Activated T-cell treated with anti-CD3 and anti-CD28 coated beads for 48 hours (primary cell): ENCODE results near the gene SURF1.
A peak's percentile ranks its signal among the peaks of the same experiment; 100 is the strongest.
"Not testable (repeated sequence)": the region's sequence is repeated elsewhere in the genome, so short reads cannot be mapped to it uniquely, and the experiment has no call there.

ENCODE experiments used
- DNase-seq: peaks from one replicate; pipeline ENCODE4 v3.0.0-alpha.2; 2020; ENCODE audit warnings: low read depth

SURF1 gene, protein sequence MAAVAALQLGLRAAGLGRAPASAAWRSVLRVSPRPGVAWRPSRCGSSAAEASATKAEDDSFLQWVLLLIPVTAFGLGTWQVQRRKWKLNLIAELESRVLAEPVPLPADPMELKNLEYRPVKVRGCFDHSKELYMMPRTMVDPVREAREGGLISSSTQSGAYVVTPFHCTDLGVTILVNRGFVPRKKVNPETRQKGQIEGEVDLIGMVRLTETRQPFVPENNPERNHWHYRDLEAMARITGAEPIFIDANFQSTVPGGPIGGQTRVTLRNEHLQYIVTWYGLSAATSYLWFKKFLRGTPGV

DNA sequence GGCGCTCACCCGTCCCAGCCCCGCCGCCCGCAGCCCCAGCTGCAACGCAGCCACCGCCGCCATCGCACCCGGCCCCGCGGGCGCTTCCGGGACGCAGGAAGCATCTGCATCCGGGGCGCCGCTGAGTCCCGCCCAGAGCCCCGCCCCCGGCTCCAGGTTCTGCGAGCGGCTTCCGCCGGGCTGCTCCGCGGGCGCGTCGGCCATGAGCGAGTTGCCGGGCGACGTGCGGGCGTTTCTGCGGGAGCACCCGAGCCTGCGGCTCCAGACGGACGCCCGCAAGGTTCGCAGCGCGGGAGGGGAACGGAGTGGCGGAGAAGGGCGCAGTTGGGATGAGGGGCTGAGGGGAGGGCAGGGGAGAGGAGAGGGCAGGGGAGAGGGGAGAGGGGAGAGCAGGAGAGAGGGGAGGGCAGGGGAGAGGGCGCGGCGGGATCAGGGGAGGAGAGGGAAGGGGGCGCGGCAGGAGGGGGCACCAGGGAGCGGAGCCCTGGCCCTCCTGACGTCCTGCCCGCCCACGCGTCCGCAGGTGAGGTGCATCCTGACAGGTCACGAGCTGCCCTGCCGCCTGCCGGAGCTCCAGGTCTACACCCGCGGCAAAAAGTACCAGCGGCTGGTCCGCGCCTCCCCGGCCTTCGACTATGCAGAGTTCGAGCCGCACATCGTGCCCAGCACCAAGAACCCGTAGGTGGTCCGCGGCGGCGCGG is at the start of gene SURF1, which contains the start of gene SURF2:
SURF1 (minus strand) TSS at position 97 of the 701 bp plus-strand sequence; CDS start at position 63, 34 bp downstream.
SURF2 (plus strand) TSS at position 160 of the 701 bp plus-strand sequence; CDS start at position 203, 43 bp downstream.
- DNase-seq = peak; percentile 92

DNA sequence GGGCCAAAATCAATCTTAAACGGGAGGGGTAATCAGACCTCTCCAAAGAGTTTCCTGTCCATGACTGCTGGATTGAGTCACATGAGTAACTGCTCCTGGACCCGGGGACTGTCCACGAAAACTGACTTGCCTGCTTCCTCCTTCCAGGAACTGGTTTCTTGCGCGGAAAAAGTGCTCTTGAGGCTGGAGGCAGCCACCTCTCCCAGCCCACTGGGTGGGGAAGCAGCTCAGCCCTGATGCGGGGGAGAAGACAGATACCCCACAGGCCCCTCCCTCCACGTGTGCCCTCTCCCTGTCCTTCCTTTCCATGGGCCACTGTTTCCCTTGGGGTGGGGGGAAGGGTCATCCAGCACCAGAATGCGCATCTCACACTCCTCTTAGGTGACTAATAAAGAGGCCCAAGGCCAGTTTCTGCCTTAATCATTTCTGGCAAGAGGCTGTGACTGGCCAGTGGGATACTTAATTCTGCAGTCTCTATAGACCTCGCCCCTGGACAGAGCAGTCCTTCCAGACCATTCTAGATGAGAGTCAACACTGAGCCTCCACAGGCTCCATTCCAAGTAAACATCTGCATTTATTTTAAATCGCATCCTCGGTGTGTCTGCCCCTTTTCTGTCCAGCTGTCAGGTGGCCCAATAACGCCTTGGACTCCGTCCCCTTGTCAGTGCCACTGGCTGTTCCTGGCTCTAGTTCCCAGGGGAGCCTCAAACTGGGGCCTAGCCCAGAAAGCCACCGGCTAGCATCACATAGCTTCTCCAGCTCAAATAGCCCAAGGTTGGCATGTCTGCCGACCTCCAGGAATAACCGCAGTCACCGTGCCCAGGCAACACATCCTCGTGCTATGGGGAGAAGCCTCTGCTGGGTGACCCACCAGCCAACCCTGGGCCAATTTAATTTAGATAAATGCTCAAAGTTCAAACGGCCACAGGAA is 49.5 kb upstream of the SURF1 start:
- no peak for DNase-seq

DNA sequence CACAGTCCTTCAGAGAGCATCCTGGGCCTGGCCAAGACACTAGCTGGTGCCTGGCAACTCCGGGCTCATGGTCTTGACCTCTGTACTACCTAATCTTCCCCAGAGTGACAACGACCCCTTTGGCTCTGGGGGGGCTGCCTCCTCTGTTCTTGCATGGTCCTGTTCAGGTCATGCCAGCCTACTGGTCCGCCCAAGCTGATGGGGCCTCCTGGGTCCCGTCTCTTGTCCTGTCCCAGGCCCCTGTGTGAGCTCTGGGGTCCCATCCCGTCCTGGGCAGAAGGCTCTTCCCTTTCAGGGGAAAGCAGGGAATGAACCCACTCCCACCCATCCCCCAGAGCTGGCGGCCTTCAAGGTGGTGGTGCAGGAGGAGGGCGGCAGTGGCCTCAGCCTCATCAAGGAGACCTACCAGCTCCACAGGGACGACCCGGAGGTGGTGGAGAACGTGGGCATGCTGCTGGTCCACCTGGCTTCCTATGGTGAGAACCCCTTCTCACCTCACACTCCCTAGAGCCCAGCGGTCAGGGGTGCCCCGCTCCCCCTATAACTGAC is 48.2 kb upstream of the SURF1 start:
- no peak for DNase-seq

DNA sequence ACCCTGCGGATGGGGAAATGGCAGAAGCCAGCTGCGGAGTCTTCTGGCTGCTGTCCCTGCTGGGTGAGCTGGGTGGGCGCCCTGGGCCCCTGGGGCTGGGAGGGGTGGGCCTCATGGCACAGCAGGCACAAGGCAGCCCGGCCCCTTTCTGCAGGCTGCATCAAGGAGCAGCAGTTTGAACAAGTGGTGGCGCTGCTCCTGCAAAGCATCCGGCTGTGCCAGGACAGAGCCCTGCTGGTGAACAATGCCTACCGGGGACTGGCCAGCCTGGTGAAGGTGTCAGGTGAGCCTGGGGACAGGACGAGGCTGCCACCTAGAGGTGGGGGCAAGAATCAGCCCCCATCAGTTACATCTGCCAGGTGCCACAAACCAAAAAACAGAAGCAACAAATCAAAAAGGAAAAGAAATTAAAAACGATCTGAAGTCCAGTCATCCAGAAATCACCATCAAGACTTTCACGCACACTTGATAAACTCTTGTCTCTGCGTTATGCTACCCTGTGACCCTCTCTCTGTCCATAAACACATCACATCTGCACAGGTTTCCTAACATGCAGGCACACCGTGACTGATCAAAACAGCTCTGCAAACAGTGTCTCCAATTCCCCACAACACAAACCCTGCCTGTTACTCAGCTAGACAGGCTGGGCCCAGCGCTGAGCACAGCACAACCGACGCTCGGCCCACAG is 47.6 kb upstream of the SURF1 start:
- peak; percentile 48 for DNase-seq

DNA sequence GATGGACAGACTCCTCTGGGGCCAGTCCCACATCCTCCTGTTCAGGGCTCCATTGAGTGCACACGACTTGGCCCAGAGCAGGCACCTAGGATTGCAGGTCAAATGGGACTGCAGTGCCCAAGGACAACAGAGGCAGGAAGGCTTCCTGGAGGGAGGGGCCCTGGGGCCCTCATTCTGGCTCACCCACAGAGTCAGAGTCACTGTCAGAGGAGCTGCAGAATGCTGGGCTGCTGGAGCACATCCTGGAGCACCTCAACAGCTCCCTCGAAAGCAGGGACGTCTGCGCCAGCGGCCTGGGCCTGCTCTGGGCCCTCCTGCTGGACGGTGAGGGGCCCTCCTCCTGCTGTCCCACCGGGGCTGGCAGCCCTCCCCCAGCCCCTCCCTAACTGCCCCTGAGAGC is 46.4 kb upstream of the SURF1 start:
- no peak for DNase-seq

DNA sequence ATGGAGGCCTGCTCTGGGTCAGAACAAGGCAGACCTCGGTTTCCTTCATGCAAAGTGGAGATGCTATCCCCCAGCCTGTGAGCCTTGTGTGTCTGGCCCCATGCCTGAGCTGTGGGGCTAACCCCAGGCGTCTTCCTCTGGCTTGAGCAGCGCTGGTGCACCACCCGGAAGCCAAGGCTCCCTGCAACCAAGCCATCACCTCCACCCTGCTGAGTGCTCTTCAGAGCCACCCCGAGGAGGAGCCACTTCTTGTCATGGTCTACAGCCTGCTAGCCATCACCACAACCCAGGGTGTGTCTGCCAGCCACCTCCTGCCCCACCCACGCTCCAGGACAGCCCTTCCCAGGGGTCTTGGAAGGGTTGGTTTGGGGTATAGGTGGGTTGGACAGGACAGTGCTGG is 45.3 kb upstream of the SURF1 start:
- no peak for DNase-seq

DNA sequence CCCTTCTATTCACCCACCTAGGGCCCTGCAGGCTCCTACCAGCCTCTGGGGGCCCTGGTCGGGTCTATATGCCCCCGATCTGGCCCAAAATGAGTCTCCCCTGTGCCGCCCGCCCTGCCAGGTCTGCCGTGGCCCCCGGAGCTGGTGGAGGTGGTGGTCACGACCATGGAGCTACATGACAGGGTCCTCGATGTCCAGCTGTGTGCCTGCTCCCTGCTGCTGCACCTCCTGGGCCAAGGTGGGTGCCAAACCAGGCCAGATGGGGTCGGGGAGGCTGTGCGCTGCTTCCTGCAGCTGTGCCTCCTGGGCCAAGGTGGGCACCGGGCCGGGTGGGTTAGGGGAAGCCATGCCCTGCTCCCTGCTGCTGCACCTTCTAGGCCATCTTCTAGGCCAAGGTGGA is 44.0 kb upstream of the SURF1 start:
- DNase-seq = no peak

DNA sequence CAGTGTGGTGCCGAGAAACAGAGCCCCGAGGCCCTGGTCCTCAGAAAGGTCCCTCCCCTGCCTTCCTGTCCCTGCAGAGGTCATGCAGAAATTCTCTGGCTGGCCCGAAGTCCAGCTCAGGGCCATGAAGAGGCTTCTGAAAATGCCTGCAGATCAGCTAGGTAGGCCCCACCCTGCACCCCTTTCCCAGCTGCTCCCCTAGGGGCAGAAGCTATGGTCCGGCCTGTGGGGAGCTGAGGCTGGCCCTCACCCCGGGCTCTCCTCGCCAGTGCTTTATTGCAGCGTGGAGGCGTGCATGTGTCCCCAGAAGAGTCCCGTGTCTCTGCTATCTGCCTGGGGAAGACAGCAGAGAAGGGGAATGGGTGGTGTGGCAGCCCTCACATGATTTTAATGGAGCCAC is 41.6 kb upstream of the SURF1 start:
- DNase-seq = no peak

DNA sequence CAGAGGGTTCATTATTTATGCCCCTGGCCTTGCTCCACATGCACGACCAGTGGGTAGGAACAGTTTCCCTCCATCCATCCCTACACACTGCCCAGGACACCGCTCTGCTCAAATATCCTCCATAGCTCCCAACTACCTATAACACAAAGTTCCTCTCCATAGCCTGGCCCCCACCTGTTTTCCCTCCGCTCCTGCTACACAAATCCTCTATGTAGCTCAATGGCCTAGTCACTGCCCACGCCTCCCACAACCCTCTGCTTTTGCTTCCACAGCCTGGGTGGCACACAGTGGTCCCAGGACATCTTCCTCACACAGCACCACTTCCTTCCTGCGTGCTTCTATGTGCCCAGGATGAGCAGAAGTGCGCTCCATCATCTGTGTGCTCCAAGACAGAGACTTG is 41.1 kb upstream of the SURF1 start:
- DNase-seq = no peak

DNA sequence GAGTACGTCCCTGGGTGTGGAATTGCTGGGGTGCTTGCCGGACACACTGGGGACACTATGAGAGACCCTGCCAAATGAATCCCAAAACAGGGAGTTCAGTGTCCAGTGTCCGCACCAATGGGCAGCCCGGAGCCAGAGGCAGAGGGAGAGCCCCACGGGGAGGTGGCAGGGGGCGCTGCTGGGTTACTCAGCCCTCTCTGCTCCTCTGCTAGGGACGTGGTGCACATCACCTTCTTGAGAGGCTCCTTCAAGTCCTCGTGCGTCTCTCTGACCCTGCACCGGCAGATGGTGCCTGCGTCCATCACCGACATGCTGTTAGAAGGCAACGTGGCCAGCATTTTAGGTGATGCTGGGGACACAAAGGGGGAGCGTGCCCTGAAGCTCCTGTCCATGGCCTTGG is 40.7 kb upstream of the SURF1 start:
- DNase-seq = no peak

DNA sequence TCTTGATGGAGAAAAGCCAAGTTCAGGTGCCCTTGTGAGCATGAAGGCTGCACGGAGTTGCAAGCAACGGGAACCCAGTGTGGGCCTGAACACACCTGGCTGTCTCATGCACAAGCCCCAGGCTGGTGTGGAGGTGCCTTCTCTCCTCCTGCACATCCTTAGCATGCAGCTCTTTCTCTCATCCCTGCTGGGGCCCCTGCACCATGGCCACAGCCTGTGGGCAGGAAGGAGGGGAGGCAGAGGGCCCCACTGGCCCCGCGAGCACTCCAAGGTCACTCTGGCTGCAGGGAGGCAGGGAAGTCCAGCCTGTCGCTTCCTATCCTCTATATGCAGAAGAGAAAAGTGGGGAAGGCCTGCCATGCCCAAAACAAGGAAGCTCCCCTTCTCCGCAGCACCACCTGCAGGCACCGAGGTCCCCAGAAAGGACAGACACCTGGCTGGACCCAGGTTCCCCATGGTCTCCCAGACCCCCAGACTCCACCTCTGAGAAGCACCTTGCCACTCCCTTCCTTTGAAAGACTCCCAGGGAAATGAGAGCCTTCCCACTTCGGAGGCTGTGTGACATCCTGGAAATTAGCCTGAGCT is 38.5 kb upstream of the SURF1 start:
- no peak for DNase-seq

DNA sequence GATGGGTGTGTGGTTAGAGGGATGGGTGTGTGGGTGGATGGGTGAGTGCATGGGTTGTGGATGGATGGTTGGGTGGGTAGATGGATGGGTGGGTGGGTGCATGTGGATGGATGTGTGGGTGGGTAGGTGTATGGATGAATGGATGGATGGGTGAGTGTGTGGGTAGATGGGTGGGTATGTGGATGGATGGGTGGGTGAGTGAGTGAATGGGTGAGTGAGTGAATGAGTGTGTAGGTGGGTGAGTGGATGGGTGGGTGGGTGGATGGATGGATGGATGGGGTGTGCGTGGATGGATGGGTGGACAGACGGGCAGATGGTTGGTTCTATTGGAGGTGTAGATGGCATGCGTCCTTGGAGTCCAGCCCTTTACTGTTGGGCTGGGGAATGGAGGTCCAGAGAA is 37.1 kb upstream of the SURF1 start:
- no peak for DNase-seq

DNA sequence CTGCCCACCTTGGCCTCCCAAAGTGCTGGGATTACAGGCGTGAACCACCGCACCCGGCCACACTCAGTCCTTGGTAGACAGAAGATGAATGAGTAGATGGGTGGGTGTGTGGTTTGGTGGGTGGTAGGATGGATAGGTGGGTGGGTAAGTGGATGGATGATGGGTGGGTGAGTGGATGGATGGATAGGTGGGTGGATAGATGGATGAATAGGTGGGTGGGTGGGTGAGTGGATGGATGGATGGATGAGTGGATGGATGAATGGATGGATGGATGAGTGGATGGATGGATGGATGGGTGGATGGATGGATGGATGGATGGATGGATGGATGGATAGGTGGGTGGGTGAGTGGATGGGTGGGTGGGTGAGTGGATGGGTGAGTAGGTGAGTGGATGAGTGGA is 36.0 kb upstream of the SURF1 start:
- DNase-seq = not testable (repeated sequence)

DNA sequence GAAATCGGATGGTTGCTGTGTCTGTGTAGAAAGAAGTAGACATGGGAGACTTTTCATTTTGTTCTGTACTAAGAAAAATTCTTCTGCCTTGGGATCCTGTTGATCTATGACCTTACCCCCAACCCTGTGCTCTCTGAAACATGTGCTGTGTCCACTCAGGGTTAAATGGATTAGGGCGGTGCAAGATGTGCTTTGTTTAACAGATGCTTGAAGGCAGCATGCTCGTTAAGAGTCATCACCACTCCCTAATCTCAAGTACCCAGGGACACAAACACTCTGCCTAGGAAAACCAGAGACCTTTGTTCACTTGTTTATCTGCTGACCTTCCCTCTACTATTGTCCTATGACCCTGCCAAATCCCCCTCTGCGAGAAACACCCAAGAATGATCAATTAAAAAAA is 35.2 kb upstream of the SURF1 start:
- DNase-seq = not testable (repeated sequence)

DNA sequence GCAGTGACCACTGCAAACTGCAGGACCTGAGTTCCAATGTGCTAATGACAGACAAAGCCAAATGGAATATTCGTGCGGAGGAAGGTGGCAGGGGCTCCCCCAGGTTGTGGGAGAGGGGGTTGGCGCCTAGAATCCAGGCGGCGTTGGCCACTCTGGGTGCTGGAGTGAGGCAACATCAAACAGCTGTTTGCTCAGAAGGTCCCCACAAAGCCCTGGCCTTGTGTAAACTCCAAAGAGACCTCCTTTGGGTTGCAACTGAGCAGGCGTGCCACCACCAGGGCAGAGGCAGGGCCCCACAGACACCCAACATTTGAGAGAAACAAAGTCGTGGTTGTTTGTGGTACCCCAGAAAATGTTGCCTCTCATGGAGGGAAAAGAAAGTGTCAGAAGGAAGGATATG is 34.4 kb upstream of the SURF1 start:
- DNase-seq = no peak

DNA sequence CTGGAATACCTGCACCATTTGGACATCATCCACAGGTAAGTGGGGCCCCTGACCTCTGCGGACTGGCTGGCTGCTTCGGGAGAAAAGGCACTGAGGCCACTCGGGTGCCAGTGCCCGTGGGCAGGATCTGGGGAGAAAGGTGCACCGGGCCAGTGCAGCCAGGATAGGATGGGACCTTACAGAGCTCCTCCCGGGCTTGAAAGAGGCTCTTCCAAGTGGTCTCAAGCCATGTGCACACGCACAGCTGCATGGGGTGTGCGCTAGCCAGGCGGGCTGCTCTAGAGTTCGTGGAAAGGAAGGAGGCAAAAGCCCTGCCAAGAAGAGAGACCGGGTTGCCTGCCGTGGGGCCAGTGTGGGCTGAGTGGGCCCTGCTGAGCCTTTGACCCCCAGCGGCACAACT is 33.3 kb upstream of the SURF1 start:
- no peak for DNase-seq

DNA sequence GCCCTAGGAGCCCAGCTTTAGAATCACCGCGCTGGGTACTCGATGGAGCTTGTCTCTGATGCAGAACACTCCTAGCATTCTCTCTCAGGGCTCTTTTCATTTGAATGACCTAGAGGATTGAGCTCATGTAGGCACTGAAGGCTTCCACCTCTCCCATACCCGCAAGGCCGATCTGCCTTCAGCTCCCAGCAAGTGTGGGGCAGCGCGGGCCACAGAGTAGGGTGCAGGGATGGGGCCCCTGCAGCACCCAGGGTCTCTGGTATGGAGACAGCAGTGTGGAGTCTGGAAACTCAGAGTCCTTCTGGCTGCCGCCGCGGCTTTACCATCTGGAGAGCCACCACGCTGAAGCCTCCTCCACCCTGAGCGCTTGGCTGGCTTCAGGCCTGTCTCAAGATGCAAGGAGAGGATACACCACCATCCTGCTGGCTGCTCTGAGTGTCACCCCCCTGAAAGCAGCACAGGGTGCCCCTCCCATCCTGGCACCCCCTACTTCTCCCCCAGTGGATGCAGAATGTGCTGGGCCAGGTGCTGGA is 32.8 kb upstream of the SURF1 start:
- DNase-seq = no peak

DNA sequence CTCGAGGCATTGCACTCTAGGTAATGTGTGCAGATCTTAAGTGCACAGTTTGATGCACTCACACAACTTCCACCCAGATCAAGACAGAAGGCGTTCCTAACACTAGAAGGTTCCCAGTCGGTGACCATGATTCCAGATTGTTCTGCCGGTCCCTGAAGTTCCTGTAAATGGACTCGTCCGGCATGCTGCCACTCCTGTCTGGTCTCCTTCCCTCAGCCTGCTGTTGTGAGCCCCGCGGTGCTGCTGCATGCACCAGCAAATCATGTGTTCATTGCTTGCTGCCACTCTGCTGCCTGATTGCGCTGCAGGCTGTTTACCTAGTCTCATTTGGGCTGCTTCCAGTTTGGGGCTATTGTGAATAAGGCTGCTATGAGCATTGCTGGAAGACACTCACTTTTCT is 31.4 kb upstream of the SURF1 start:
- DNase-seq = no peak

DNA sequence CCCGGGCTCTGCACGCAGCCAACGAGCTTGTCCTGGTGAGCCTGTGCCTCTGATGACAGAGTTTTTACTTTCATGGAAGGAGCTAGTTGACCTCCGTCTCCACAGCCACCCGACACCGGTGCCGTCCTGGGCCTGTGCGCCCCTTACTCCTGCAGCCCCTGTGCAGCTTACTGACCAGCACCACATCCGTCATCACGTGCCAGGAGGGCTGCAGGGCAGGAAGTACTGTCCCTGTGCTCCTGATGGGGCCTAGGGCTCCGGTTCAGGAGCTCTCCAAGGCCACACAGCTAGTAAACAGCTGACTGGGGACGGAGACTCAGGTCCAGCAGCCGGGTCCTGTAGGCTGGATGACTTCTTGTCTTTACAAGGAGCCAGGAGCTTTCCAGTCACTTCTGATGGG is 30.1 kb upstream of the SURF1 start:
- no peak for DNase-seq

DNA sequence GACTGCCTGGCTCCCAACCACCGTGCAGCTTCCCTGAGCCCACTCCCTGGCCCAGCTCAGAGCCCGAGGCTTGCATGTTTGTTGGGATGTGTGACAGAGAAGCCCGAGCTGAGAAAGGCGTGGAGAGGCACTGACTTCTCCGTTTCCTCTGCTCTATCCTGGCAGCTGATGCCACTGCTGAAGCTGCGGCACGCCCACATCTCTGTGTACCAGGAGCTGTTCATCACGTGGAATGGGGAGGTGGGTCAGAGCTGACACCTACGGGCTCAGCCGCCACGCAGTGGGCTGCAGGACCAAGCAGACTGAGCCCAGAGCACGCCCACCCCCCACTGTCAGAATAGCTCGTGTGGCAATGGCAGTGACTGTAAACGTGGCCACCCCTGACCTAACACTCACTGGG is 29.2 kb upstream of the SURF1 start:
- DNase-seq = no peak

DNA sequence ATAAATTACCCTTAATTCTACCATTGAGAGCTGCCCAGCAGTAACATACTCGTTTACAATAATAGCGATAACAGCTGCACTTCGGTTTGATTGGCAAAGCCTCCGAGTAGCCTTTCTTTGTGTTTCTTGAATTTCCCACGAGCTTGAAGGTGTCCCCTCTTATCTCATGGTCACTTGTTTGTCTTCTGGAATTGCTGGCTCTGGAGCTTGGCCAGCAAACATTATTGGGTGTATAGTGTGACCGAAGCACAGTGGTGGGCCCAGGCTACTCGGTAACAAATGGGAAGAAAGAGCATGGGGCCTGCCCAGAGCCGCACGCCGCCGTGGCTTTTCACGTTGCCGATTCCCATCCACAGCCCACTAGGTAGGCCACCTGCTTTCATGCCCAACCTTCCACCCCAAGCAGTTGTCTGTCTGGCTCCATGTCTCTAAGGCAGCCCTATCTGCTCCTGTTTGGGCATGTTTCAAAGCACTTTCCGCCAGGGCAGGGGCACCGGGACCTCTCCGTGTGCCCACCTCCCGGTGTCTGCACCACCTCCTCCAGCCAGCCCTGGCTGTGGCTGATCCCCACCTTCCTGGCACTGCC is 28.5 kb upstream of the SURF1 start:
- DNase-seq = no peak
